Endothelial cell of umbilical vein (primary cell): ENCODE data around the gene ARHGAP9. TPM values are rescaled to one million over a fixed set of nuclear protein-coding genes. Genes with fewer than 3 reads are reported as not detected.

Experiments
- BruUV-seq: library from RNA; stranded (reverse); fragments of 400-500 nt; replicated peaks from 2 replicates; lab custom pipeline; 2021; lab: Mats Ljungman, UMichigan
- CTCF ChIA-PET: fragments of 300-600, 350-600 bp; sonication (Branson Sonifier 250); formaldehyde crosslinking; loops from one replicate; lab custom pipeline; 2021; ENCODE audit warnings: antibody characterized with exemption, inconsistent platforms; lab: Charles Lee
- POLR2A ChIA-PET: fragments of 300-600, 350-600 bp; sonication (Branson Sonifier 250); formaldehyde crosslinking; loops from one replicate; lab custom pipeline; 2021; ENCODE audit warnings: antibody characterized with exemption, inconsistent platforms; lab: Charles Lee
- DNase-seq: peaks from one replicate; pipeline ENCODE4 v3.0.0-alpha.2; 2011; ENCODE audit warnings: low read depth, low spot score
- FAIRE-seq: peaks from 2 replicates; lab custom pipeline; 2011; peaks lifted over from hg19 to GRCh38; lab: Jason Lieb, UNC
- H2AFZ ChIP-seq: 2 replicates; pipeline ENCODE4 v1.6.0; 2012; ENCODE audit warnings: low read depth, low read length, control low read depth, inconsistent platforms
- H3K27ac ChIP-seq: 2 replicates; pipeline ENCODE4 v1.5.1; 2011; ENCODE audit warnings: low read depth, mild to moderate bottlenecking, control low read depth, low read length, moderate library complexity; ENCODE audit not compliant: insufficient read depth
- H3K27me3 ChIP-seq, 2 experiments: 2 replicates each; pipeline versions ENCODE4 v1.6.0 to v1.6.1; 2011; ENCODE audit warnings: low read length in 2 of 2, mixed read lengths in 1 of 2; ENCODE audit not compliant: control insufficient read depth in 2 of 2, insufficient read depth in 2 of 2
- H3K36me3 ChIP-seq, 2 experiments: 2 replicates in 1 of 2; 3 replicates in 1 of 2; pipeline ENCODE4 v1.5.1; 2011; ENCODE audit warnings: low read length in 2 of 2, mild to moderate bottlenecking in 1 of 2, moderate library complexity in 1 of 2; ENCODE audit not compliant: control insufficient read depth in 2 of 2, insufficient read depth in 2 of 2; ENCODE audit errors: extremely low read depth in 1 of 2
- H3K4me1 ChIP-seq: 3 replicates; pipeline ENCODE4 v1.5.1; 2011; ENCODE audit warnings: mild to moderate bottlenecking, low read length; ENCODE audit not compliant: control insufficient read depth, insufficient read depth; ENCODE audit errors: extremely low read depth
- H3K4me2 ChIP-seq: 2 replicates; pipeline ENCODE4 v1.6.1; 2011; ENCODE audit warnings: low read length, control low read depth, mixed read lengths; ENCODE audit not compliant: insufficient read depth
- H3K4me3 ChIP-seq, 3 experiments: fragments of 200-600 bp in 1 of 3; sonication (generic), shearing (Covaris generic) in 1 of 3; replicated peaks in 1 of 3; 2 replicates each; pipeline ENCODE4 v1.5.1; 2011 to 2016; ENCODE audit warnings: control low read depth in 3 of 3, low read length in 3 of 3, mild to moderate bottlenecking in 2 of 3, inconsistent platforms in 1 of 3, low read depth in 1 of 3, moderate library complexity in 1 of 3; ENCODE audit not compliant: insufficient read depth in 1 of 3
- H3K79me2 ChIP-seq: 2 replicates; pipeline ENCODE4 v1.6.0; 2012; ENCODE audit warnings: low read length, inconsistent platforms; ENCODE audit not compliant: control insufficient read depth, insufficient read depth
- H3K9ac ChIP-seq: replicated peaks from 2 replicates; pipeline ENCODE3; 2011; ENCODE audit warnings: low read length, control low read depth; ENCODE audit not compliant: insufficient read depth; ENCODE audit errors: extremely low read depth
- H3K9me1 ChIP-seq: replicated peaks from 3 replicates; pipeline ENCODE4 v1.6.0; 2011; ENCODE audit warnings: mild to moderate bottlenecking, low read length; ENCODE audit not compliant: control insufficient read depth, insufficient read depth; ENCODE audit errors: extremely low read depth
- H3K9me3 ChIP-seq: replicated peaks from 2 replicates; pipeline ENCODE4 v1.5.1; 2012; ENCODE audit warnings: low read length, inconsistent platforms; ENCODE audit not compliant: control insufficient read depth, insufficient read depth
- H4K20me1 ChIP-seq: replicated peaks from 2 replicates; pipeline ENCODE3; 2011; ENCODE audit warnings: mild to moderate bottlenecking, low read length; ENCODE audit not compliant: control insufficient read depth, insufficient read depth; ENCODE audit errors: extremely low read depth
- EZH2 ChIP-seq: IDR thresholded peaks from 2 replicates; pipeline ENCODE4 v1.6.1; 2012; ENCODE audit warnings: borderline replicate concordance, low read depth, mild to moderate bottlenecking, moderate library complexity, low read length, inconsistent platforms; ENCODE audit not compliant: severe bottlenecking
- FOS ChIP-seq: IDR thresholded peaks from 2 replicates; pipeline ENCODE4 v1.6.1; 2011; ENCODE audit warnings: mild to moderate bottlenecking, low read length, moderate library complexity, borderline replicate concordance; ENCODE audit not compliant: insufficient read depth
- GATA2 ChIP-seq: IDR thresholded peaks from 2 replicates; pipeline ENCODE4 v1.7.0; 2011; ENCODE audit warnings: low read depth, mild to moderate bottlenecking, moderate library complexity, mixed read lengths, low read length; ENCODE audit not compliant: insufficient read length, insufficient read depth
- JUN ChIP-seq: IDR thresholded peaks from 2 replicates; pipeline ENCODE4 v1.6.1; 2011; ENCODE audit warnings: borderline replicate concordance, low read depth; ENCODE audit not compliant: insufficient read length, insufficient read depth
- MYC ChIP-seq: IDR thresholded peaks from one replicate; pipeline ENCODE4 v1.6.1; 2011; ENCODE audit warnings: mild to moderate bottlenecking, low read depth, low read length
- POLR2A ChIP-seq: IDR thresholded peaks from 2 replicates; pipeline ENCODE4 v1.6.1; 2012; ENCODE audit warnings: low read depth, mild to moderate bottlenecking, control low read depth, low read length
- POLR2AphosphoS5 ChIP-seq: IDR thresholded peaks from 2 replicates; pipeline ENCODE4 v1.6.1; 2012; ENCODE audit warnings: low read depth, mild to moderate bottlenecking, control low read depth, low read length, moderate library complexity; ENCODE audit not compliant: insufficient read depth
- dilution Hi-C: fragments of 300-500 bp; cut with MboI; formaldehyde crosslinking; loops from one replicate; pipeline ENCODE4 v1.15.0; 2019; ENCODE audit warnings: low sequenced_read_pairs; ENCODE audit not compliant: extremely low pct_ligation_motif_present
- intact Hi-C: fragments of 100-400 bp; cut with micrococcal nuclease; formaldehyde crosslinking; loops from one replicate; pipeline ENCODE4 v1.10.0; 2022
- polyA plus RNA-seq, 4 experiments: library from polyadenylated mRNA; depleted of rRNA in 3 of 4; stranded (reverse) in 3 of 4; unstranded in 1 of 4; fragments of >200 nt; gene quantifications; 2 replicates each; pipeline versions ENCODE4 v1.2.1 to v1.2.3, GENCODE V29; 2011 to 2012; ENCODE audit warnings: missing spikeins in 1 of 4
- total RNA-seq: library from RNA; stranded (reverse); gene quantifications from 2 replicates; pipeline ENCODE4 v1.2.3, GENCODE V29; 2021
- TF ChIP-seq, protein P1 (sequence below), 2 donors: IDR thresholded peaks; 1 replicate in 1 of 2; 2 replicates in 1 of 2; pipeline ENCODE4 v1.5.1; 2011; ENCODE audit warnings: low read length in 2 of 2, mild to moderate bottlenecking in 2 of 2, moderate library complexity in 2 of 2, control low read depth in 1 of 2, inconsistent platforms in 1 of 2, low read depth in 1 of 2; ENCODE audit not compliant: insufficient read depth in 1 of 2; ENCODE audit errors: extremely low read depth in 1 of 2
- TF ChIP-seq, protein P2 (sequence below): IDR thresholded peaks from 2 replicates; pipeline ENCODE4 v1.6.1; 2011; ENCODE audit not compliant: insufficient read depth, insufficient read length

ARHGAP9 gene
- total and polyA plus RNA-seq, 2 donors (not counting 3 experiments of a cell fraction or from before 2014, with no cell fraction given) = 0.25 to 0.38 TPM

DNA sequence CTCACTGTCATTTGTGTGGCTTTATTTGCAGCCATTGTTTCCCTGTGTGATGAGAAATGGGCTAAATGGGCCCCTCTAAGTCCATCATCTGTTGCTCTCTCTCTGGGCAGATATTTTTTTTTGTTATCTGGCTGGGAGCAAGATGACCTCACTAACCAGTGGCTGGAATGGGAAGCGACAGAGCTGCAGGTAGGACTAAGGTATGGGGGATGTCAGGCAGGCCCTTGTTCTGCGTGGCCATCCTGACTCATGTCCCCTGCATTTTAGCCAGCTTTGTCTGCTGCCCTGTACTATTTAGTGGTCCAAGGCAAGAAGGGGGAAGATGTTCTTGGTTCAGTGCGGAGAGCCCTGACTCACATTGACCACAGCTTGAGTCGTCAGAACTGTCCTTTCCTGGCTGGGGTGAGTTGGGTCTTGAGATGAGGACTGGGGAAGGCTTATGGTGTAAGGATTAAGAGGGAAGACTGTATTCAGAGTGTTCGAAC is 9.5 kb upstream of the ARHGAP9 start:
- DNase-seq (no peak), FAIRE-seq (no peak)
- Histone ChIP-seq H3K9ac (no peak overlapping the region), H3K9me3 (no peaks in the 10 kb centered on the region), H3K9me1 (no peaks in the 10 kb centered on the region), H2AFZ (no peak overlapping the region), H3K4me1 (peaks cover 9% of the 10 kb centered on the region), H3K4me3 (peak overlapping the region in 1 of 3 experiments; percentile 94), H3K27me3 (no peaks in the 10 kb centered on the region), H3K79me2 (peaks cover 23% of the 10 kb centered on the region), H3K4me2 (peak overlapping the region; percentile 87), H3K36me3 (peaks cover 10 to 18% of the 10 kb centered on the region in 2 experiments), H3K27ac (no peak overlapping the region), H4K20me1 (no peaks in the 10 kb centered on the region)
- intact Hi-C loops (loop anchor here (2.0 to 5.0 kb wide), 2 partner anchors 33 to 58 kb away; partner anchors contain the start of genes DCTN2, DDIT3 and MBD6), dilution Hi-C loops (no loop called here)
- TF ChIP-seq GATA2 (no peak), EZH2 (no peak), FOS (no peak), POLR2AphosphoS5 (no peak), POLR2A (no peak), JUN (no peak), MYC (no peak)
- TF ChIP-seq, protein P1, sequence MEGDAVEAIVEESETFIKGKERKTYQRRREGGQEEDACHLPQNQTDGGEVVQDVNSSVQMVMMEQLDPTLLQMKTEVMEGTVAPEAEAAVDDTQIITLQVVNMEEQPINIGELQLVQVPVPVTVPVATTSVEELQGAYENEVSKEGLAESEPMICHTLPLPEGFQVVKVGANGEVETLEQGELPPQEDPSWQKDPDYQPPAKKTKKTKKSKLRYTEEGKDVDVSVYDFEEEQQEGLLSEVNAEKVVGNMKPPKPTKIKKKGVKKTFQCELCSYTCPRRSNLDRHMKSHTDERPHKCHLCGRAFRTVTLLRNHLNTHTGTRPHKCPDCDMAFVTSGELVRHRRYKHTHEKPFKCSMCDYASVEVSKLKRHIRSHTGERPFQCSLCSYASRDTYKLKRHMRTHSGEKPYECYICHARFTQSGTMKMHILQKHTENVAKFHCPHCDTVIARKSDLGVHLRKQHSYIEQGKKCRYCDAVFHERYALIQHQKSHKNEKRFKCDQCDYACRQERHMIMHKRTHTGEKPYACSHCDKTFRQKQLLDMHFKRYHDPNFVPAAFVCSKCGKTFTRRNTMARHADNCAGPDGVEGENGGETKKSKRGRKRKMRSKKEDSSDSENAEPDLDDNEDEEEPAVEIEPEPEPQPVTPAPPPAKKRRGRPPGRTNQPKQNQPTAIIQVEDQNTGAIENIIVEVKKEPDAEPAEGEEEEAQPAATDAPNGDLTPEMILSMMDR (IDR thresholded peaks at IDR 0.05; ENCODE audit: extremely low read depth in 1 of 2, insufficient read depth in 1 of 2, low read depth in 1 of 2, low read length in 2 of 2) = no peak
- TF ChIP-seq, protein P2, sequence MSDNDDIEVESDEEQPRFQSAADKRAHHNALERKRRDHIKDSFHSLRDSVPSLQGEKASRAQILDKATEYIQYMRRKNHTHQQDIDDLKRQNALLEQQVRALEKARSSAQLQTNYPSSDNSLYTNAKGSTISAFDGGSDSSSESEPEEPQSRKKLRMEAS = no peak
- POLR2A ChIA-PET = interaction anchor here (0.7 kb wide), 1 partner anchor 14 kb away, joined by 3 read pairs; no protein-coding TSS in a partner anchor
- CTCF ChIA-PET = interaction anchor here (1.1 kb wide), 1 partner anchor 8 kb away, joined by 3 read pairs; no protein-coding TSS in a partner anchor
- BruUV-seq = no TSS peak
